ENCODE results near the gene KRT36.

The KRT36 gene

GRCh38 chr17:41505809-41506767, 16.4 kb upstream of the KRT36 start:
- Histone ChIP-seq H3K9me3 (no peaks in the 10 kb centered on the region), H3K27me3 (no peaks in the 10 kb centered on the region), H3K4me1 (no peaks in the 10 kb centered on the region; the same call in 1 of the 2 replicates), H3K4me3 (ENCODE audit: low read depth, low read length) (no peak overlapping the region), H3K36me3 (no peaks in the 10 kb centered on the region)
- TF ChIP-seq CTCF (IDR thresholded peaks at IDR 0.05; ENCODE audit: low read depth, low read length), result no peak
- DNase-seq, result no peak

- Histone ChIP-seq H3K9me3 (no peaks in the 10 kb centered on the region), H3K4me3 (ENCODE audit: low read depth, low read length) (no peak within 1 kb of the TSS), H3K27me3 (no peaks in the 10 kb centered on the region), H3K4me1 (peaks cover 5% of the 10 kb centered on the region; the same call in 1 of the 2 replicates), H3K36me3 (no peaks in the 10 kb centered on the region)
- no peak for DNase-seq
- no peak for TF ChIP-seq CTCF (IDR thresholded peaks at IDR 0.05; ENCODE audit: low read depth, low read length)
These were observed 15.5 kb upstream of the KRT36 start, which contains the start of gene KRT13 for GRCh38 chr17:41505007-41505808. TSS of gene KRT13 (minus strand) at chr17:41505612. CDS start at chr17:41505550, 62 bp downstream.

DNA sequence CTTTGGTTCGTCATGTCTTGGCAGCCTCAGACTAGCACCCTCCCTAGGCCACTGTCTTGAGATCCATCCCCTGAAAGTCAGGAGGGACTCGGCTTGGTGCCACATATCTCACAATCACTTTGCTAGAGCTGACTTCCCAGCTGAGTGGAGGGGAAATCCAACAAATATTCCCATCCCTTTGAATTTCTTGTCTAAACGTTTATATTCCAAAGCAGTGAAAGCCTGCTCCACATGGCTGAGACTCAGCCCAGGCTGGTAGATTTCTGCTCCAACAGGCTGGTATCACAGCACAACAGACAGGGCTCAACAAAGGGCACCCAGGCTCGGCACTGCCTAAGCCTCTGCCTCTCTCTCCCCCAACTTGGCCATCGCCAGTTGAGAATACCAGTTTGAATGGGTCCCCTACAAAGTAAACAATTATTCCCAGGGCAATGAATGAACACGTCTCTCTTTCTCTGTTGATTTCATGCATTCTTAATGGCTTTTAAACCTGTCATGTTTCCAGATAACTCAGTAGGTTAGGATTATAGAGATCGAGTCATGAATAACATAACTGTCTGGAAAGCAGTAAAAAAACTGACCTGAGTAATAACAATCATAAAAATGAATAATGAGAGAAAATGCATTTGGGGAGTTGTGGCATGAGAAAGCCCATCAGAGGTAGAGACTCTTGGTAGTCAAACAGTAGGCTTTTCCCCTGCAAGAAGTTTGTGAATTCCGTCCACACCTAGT, 14.7 kb upstream of the KRT36 start:
- Histone ChIP-seq H3K27me3 (no peaks in the 10 kb centered on the region), H3K9me3 (no peaks in the 10 kb centered on the region), H3K4me1 (peaks cover 5% of the 10 kb centered on the region; the same call in 1 of the 2 replicates), H3K36me3 (no peaks in the 10 kb centered on the region), H3K4me3 (ENCODE audit: low read depth, low read length) (no peak overlapping the region)
- no peak for DNase-seq
- no peak for TF ChIP-seq CTCF (IDR thresholded peaks at IDR 0.05; ENCODE audit: low read depth, low read length)

DNA sequence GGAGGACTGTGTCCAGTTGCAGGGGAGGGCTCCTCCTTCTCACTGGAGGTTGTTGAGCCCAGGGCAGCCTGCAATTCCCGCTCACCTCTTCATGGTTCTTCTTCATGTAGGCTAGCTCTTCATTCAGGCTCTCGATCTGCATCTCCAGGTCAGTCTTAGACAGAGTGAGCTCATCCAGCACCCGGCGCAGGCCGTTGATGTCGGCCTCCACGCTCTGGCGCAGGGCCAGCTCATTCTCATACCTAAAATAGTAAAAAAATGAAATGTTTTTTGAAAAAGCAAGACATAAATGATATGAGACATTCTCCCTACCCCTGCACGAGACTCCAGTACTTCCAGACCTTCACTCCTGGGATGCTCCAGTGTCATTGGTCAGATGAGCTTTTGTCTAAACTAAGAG, 13.5 kb upstream of the KRT36 start:
- Histone ChIP-seq H3K4me1 (peaks cover 5% of the 10 kb centered on the region; the same call in 1 of the 2 replicates), H3K4me3 (ENCODE audit: low read depth, low read length) (no peak overlapping the region), H3K9me3 (no peaks in the 10 kb centered on the region), H3K36me3 (no peaks in the 10 kb centered on the region), H3K27me3 (no peaks in the 10 kb centered on the region)
- no peak for TF ChIP-seq CTCF (IDR thresholded peaks at IDR 0.05; ENCODE audit: low read depth, low read length)
- DNase-seq, result no peak

DNA sequence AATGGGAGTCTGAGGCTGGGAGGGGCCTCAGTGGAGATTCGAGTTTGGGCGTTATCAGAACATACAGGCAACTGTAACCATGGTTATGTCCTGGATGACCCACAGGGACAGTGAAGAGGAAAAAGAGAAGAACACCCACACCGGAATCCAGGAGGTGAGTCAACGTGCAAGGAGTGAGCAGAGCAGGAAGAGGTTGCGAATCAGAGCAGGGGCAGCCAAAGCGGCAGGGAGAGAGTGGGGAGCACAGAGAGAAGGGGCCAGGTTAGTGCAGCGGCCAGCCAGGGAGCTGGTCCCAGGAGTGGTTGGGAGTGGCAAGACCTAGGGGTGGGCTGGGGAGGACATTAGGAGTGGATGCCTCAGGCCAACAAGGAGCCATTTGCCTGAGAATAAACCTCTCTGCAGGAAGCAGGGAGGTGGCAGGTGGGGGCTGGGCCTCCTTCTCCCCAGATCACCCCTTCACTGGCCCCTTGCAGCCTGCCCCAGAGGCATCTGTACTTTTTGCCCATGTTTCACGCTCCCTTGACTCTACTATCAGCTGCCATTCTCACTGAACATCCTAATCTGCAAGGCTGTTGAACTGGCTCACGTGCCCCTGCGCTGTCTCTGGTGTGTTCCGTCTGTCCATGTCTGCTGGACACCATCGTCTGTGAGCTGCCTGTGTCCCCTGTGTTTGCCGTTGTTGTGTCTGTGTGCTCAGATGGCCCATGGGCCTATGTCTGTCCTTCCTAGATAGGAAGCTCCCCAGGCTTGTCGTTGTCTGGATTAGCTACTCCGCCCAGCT, 10.6 kb upstream of the KRT36 start:
- no peak for TF ChIP-seq CTCF (IDR thresholded peaks at IDR 0.05; ENCODE audit: low read depth, low read length)
- Histone ChIP-seq H3K4me1 (peaks cover 5% of the 10 kb centered on the region; the same call in 1 of the 2 replicates), H3K36me3 (no peaks in the 10 kb centered on the region), H3K4me3 (ENCODE audit: low read depth, low read length) (no peak overlapping the region), H3K9me3 (no peaks in the 10 kb centered on the region), H3K27me3 (no peaks in the 10 kb centered on the region)
- no peak for DNase-seq
